ENCODE data around the gene BRPF3. TPM values are rescaled to one million over a fixed set of nuclear protein-coding genes. Genes with fewer than 3 reads are reported as not detected.

BRPF3 gene
- total RNA-seq, 1 experiment from 2014 or later, result 30.4 TPM

DNA sequence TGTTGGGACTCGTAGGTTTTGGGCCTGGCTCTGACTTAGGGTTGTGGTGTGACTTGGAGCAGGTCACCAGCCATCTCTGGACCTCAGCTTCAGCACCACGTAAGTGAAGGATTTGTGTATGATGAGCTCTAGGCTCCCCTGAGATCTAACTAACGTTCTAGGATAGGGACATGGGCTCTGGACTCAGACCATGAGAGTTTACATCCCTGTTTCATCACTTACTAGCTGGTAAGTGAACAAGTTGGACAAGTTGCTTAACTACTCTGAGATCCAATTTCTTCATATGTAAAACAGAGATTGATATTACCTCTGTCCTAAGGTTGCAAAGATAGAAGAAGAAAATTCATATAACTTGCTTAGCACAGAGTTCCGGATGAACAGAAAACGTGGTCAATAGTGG lies 53.0 kb downstream of the BRPF3 start:
- DNase-seq (ENCODE audit: low spot score) (no peak), ATAC-seq (no peak)
- Mint-ChIP-seq H3K36me3 (no peaks in the 10 kb centered on the region), H3K27ac (no peak overlapping the region), H3K9me3 (no peaks in the 10 kb centered on the region), H3K4me3 (no peak overlapping the region), H3K27me3 (ENCODE audit: low read depth) (no peaks in the 10 kb centered on the region), H3K4me1 (peaks cover 27% of the 10 kb centered on the region)
- TF ChIP-seq IRF2 (CRISPR knock-in tag; IDR thresholded peaks at IDR 0.05; ENCODE audit: borderline replicate concordance, low read depth), result no peak
- no peak for TF ChIP-seq TP53 (CRISPR knock-in tag; IDR thresholded peaks at IDR 0.05)
- TF ChIP-seq MXD4 (CRISPR knock-in tag; IDR thresholded peaks at IDR 0.05; ENCODE audit: borderline replicate concordance), result no peak
- TF ChIP-seq FOXJ3 (CRISPR knock-in tag; IDR thresholded peaks at IDR 0.05; ENCODE audit: borderline replicate concordance), result no peak
- TF ChIP-seq, protein P1, sequence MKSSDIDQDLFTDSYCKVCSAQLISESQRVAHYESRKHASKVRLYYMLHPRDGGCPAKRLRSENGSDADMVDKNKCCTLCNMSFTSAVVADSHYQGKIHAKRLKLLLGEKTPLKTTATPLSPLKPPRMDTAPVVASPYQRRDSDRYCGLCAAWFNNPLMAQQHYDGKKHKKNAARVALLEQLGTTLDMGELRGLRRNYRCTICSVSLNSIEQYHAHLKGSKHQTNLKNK (CRISPR knock-in tag; IDR thresholded peaks at IDR 0.05), result no peak
- TF ChIP-seq, protein P2, sequence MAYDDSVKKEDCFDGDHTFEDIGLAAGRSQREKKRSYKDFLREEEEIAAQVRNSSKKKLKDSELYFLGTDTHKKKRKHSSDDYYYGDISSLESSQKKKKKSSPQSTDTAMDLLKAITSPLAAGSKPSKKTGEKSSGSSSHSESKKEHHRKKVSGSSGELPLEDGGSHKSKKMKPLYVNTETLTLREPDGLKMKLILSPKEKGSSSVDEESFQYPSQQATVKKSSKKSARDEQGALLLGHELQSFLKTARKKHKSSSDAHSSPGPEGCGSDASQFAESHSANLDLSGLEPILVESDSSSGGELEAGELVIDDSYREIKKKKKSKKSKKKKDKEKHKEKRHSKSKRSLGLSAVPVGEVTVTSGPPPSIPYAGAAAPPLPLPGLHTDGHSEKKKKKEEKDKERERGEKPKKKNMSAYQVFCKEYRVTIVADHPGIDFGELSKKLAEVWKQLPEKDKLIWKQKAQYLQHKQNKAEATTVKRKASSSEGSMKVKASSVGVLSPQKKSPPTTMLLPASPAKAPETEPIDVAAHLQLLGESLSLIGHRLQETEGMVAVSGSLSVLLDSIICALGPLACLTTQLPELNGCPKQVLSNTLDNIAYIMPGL (CRISPR knock-in tag; IDR thresholded peaks at IDR 0.05), result no peak
- TF ChIP-seq CBFB (CRISPR knock-in tag; IDR thresholded peaks at IDR 0.05; ENCODE audit: low read depth), result no peak
- TF ChIP-seq, protein P3, sequence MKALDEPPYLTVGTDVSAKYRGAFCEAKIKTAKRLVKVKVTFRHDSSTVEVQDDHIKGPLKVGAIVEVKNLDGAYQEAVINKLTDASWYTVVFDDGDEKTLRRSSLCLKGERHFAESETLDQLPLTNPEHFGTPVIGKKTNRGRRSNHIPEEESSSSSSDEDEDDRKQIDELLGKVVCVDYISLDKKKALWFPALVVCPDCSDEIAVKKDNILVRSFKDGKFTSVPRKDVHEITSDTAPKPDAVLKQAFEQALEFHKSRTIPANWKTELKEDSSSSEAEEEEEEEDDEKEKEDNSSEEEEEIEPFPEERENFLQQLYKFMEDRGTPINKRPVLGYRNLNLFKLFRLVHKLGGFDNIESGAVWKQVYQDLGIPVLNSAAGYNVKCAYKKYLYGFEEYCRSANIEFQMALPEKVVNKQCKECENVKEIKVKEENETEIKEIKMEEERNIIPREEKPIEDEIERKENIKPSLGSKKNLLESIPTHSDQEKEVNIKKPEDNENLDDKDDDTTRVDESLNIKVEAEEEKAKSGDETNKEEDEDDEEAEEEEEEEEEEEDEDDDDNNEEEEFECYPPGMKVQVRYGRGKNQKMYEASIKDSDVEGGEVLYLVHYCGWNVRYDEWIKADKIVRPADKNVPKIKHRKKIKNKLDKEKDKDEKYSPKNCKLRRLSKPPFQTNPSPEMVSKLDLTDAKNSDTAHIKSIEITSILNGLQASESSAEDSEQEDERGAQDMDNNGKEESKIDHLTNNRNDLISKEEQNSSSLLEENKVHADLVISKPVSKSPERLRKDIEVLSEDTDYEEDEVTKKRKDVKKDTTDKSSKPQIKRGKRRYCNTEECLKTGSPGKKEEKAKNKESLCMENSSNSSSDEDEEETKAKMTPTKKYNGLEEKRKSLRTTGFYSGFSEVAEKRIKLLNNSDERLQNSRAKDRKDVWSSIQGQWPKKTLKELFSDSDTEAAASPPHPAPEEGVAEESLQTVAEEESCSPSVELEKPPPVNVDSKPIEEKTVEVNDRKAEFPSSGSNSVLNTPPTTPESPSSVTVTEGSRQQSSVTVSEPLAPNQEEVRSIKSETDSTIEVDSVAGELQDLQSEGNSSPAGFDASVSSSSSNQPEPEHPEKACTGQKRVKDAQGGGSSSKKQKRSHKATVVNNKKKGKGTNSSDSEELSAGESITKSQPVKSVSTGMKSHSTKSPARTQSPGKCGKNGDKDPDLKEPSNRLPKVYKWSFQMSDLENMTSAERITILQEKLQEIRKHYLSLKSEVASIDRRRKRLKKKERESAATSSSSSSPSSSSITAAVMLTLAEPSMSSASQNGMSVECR (CRISPR knock-in tag; IDR thresholded peaks at IDR 0.05; ENCODE audit: borderline replicate concordance), result no peak
- TF ChIP-seq, protein P4, sequence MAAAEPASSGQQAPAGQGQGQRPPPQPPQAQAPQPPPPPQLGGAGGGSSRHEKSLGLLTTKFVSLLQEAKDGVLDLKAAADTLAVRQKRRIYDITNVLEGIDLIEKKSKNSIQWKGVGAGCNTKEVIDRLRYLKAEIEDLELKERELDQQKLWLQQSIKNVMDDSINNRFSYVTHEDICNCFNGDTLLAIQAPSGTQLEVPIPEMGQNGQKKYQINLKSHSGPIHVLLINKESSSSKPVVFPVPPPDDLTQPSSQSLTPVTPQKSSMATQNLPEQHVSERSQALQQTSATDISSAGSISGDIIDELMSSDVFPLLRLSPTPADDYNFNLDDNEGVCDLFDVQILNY (CRISPR knock-in tag; IDR thresholded peaks at IDR 0.05), result no peak
- ChIA-PET POLR2A (no interaction called here), CTCF (interaction anchor here (0.6 to 2.5 kb wide), 4 partner anchors 53 to 91 kb away, joined by 3 to 11 read pairs (median 4); no protein-coding TSS in a partner anchor)

DNA sequence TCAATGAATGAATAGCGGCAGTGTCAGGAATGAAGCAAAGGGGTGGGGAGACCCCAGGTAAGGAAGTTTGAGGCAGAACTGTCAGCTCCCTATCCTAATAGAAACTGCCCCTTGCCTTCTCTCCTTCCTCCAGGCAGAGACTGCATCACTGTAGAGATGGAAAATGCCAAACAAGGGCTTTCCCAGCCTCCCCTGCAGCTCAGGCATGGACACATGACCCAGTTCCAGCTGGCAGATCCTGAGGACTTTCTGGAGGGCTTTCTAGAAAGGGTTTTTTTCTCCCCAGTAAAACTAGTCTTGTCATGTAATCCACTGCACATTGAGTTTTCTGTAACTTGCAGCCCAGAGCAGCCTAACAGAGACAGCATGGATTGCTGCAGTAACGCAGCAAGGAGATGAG lies 55.5 kb downstream of the BRPF3 start:
- no peaks in the 10 kb centered on the region for H3K9me3 Mint-ChIP-seq

DNA sequence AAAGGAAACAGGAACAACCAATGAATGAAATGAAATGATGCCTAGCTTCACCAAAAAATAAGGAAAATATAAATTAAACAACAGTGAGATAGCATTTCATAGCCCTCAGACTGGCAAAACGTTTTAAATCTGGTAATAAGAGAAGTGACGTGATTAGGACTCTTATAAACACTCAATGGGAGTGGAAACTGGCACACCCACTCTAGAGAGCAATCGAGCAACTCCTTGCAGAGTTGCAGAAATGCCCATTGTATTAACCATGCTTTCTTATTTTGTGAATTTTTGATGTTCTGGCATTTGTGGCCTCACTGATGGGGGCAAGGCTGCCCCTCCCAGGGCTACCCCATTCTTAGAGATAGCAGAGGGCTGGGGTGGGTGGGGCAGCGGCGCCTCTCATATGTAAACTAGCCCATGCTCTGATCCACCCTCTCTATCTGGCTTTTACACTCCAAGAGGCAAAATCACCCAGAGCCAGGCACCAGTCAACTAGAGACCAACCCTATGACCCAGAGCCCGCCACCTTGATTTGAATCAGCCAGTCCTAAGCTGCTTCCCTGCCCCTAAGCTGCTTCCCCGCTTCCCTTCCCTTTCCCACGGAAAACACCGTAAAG lies 67.0 kb downstream of the BRPF3 start:
- CTCF ChIA-PET, result interaction anchor here (1.7 to 1.8 kb wide), 2 partner anchors 39 to 77 kb away, joined by 7 to 10 read pairs; no protein-coding TSS in a partner anchor
- Mint-ChIP-seq H3K36me3 (peaks cover 4% of the 10 kb centered on the region; the same call in 1 of the 2 replicates), H3K4me3 (no peak overlapping the region), H3K27ac (no peak overlapping the region), H3K27me3 (ENCODE audit: low read depth) (peaks cover 3% of the 10 kb centered on the region; the same call in 1 of the 2 replicates), H3K9me3 (peaks cover 9% of the 10 kb centered on the region), H3K4me1 (peaks cover 8% of the 10 kb centered on the region)
- DNase-seq (ENCODE audit: low spot score) (no peak), ATAC-seq (no peak)
- POLR2A ChIA-PET, result interaction anchor here (0.6 kb wide), 2 partner anchors 23 to 284 kb away, joined by 3 to 15 read pairs; no protein-coding TSS in a partner anchor
- no peak for TF ChIP-seq ZNF263 (CRISPR knock-in tag; IDR thresholded peaks at IDR 0.05; ENCODE audit: low read depth)
- TF ChIP-seq, protein P3 (CRISPR knock-in tag; IDR thresholded peaks at IDR 0.05; ENCODE audit: borderline replicate concordance), result no peak
- TF ChIP-seq KAT7 (CRISPR knock-in tag; IDR thresholded peaks at IDR 0.05; ENCODE audit: borderline replicate concordance), result no peak
- no peak for TF ChIP-seq GTF2I (CRISPR knock-in tag; conservative IDR thresholded peaks at IDR 0.05)

More for the DNA sequence above, 55.5 kb downstream of the BRPF3 start:
- ATAC-seq, result no peak
- no peak for TF ChIP-seq EMX1 (CRISPR knock-in tag; IDR thresholded peaks at IDR 0.05)
- TF ChIP-seq, protein P5, sequence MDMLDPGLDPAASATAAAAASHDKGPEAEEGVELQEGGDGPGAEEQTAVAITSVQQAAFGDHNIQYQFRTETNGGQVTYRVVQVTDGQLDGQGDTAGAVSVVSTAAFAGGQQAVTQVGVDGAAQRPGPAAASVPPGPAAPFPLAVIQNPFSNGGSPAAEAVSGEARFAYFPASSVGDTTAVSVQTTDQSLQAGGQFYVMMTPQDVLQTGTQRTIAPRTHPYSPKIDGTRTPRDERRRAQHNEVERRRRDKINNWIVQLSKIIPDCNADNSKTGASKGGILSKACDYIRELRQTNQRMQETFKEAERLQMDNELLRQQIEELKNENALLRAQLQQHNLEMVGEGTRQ (CRISPR knock-in tag; IDR thresholded peaks at IDR 0.05), result 0 out of 2 replicates have a peak, but pooled peaks have one; percentile 19
- DNase-seq (ENCODE audit: low spot score), result no peak
- H3K4me1 Mint-ChIP-seq, result peaks cover 6% of the 10 kb centered on the region
- CTCF ChIA-PET, result interaction anchor here (1.1 to 2.4 kb wide), 2 partner anchors 50 to 113 kb away, joined by 3 to 10 read pairs; no protein-coding TSS in a partner anchor
- POLR2A ChIA-PET, result no interaction called here
- 0 out of 2 replicates have a peak overlapping the region, but pooled peaks have one; percentile 0 for H3K27ac Mint-ChIP-seq
- no peak overlapping the region for H3K4me3 Mint-ChIP-seq
- no peaks in the 10 kb centered on the region for H3K36me3 Mint-ChIP-seq
- H3K27me3 Mint-ChIP-seq (ENCODE audit: low read depth), result no peaks in the 10 kb centered on the region

Measured in WTC11 (cell line).